Putamen (tissue), 1 donor: ENCODE results near the gene MYL5.
"Not testable (repeated sequence)": the region's sequence is repeated elsewhere in the genome, so short reads cannot be mapped to it uniquely, and the experiment has no call there.

Source experiments
- DNase-seq: peaks from one replicate; pipeline ENCODE4 v3.0.0-alpha.2; 2016; ENCODE audit warnings: low spot score

The MYL5 gene

DNA sequence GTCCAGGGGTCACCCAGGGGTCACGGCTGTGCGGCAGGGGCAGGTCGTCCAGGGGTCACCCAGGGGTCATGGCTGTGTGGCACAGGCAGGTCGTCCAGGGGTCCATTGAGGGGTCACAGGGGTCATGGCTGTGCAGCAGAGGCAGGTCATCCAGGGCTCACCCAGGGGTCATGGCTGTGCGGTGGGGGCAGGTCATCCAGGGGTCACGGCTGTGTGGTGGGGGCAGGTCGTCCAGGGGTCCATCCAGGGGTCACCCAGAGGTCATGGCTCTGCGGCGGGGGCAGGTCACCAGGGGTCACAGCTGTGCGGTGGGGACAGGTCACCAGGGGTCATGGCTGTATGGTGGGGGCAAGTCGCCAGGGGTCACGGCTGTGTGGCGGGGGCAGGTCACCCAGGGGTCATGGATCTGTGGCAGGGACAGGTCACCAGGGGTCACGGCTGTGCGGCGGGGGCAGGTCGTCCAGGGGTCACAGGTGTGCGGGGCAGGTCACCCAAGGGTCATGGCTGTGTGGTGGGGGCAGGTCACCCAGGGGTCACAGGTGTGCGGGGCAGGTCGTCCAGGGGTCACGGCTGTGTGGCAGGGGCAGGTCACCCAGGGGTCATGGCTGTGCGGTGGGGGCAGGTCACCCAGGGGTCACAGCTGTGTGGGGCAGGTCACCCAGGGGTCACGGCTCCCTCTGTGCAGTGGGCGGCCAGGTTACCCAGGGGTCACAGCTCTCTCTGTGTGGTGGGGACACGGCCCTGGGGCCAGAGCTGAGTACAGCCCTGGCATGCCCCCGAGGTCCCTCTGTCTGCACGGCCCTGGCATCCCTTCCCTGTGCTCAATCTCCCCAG, 16.3 kb upstream of the MYL5 start:
- no peak for DNase-seq

DNA sequence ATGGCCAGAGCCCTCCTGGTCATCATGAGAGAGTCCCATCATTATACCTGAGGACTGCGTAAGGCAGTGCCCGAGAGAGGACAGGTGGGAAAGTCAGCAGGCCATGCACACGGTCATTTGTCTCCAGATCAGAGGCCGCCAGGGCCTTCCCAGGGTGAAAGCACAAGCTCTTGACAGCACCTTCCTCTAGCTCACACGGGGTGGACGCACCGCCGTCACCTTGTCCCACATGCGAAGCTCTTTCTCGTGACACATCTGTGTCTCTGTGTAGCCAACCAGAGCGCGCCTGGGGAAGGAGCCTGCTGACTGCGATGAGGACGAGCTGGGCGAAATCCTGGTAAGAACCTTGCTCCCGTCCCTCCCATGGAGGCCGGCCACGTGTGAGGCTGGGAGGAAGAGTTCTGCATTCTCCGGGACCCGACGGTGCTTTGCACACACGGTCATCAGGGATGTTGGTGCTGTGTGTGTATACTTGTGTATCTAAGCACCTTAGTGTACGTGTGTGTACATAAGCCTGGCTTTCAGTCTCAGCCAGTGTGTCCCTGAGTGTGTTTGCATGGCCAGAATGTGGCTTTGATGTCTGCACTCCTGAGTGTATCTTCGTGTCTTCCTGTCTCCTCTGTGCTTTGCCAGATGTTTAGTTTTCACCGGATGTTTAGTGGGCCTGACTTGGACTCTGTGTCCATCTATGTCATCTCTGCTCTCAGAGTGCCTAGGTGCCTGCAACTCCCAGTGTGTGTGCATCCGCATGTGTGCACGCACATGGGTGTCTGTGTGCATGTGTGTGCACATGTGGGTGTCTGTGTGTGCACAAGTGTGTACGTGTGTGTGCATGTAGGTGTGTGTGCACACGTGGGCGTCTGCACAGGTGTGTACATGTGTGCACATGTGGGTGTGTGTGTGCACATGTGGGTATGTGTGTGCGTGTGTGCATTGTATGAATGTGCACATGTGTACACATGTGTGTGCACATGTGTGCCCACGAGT, 15.4 kb upstream of the MYL5 start:
- DNase-seq: no peak

DNA sequence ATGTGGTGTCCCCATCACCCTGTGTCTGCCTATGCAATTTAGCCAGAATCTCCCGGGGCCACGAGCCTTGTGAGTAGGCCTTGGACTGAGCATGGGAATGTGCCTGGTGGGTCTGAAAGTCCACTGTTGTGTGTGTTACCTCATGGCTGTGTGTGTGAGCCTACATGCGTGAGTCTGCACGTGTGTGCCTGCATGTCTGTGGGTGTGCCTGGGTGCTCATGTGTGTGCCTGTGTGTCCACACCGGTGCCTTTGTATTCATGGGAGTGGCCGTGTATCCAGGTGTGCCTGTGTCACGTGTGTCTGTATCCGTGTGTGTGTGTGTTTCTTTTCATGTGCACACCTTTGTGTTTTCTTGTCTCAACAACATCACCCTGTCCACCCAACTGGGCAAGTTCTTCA, 14.5 kb upstream of the MYL5 start:
- DNase-seq: no peak

DNA sequence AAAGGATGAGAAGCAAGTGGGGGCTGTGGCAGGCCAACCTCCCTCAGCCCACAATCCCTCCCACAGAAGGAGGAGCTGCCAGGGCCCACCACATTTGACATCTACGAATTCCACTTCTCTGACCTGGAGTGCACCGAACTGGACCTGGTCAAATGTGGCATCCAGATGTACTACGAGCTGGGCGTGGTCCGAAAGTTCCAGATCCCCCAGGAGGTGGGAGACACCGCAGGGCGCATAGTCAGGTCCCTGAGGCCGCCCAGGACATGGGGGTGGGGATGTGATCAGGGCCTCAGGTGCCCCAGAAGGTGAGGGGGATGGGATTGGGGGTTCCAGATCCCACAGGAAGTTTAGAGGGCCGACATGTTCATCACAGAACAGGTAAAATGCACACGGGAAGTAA, 13.9 kb upstream of the MYL5 start:
- no peak for DNase-seq

DNA sequence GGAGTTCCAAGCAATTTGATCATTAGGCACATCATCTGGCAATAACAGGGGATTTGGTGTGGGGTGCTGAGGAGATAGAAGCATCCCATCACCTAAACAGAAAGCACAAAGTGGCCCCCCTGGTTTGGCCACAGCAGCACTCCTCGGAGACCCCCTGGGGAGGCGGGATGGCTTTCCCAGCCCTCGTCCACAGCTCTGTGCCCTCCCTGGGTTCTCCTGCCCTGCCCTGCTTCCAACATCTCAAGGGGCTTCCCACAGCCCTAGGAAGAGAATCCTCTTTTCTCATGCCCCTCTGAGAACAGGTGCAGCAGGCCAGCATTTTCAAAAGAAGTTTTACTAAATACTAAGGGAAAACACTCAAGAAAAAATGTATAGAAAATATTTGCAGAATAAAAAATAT, 13.1 kb upstream of the MYL5 start:
- no peak for DNase-seq

DNA sequence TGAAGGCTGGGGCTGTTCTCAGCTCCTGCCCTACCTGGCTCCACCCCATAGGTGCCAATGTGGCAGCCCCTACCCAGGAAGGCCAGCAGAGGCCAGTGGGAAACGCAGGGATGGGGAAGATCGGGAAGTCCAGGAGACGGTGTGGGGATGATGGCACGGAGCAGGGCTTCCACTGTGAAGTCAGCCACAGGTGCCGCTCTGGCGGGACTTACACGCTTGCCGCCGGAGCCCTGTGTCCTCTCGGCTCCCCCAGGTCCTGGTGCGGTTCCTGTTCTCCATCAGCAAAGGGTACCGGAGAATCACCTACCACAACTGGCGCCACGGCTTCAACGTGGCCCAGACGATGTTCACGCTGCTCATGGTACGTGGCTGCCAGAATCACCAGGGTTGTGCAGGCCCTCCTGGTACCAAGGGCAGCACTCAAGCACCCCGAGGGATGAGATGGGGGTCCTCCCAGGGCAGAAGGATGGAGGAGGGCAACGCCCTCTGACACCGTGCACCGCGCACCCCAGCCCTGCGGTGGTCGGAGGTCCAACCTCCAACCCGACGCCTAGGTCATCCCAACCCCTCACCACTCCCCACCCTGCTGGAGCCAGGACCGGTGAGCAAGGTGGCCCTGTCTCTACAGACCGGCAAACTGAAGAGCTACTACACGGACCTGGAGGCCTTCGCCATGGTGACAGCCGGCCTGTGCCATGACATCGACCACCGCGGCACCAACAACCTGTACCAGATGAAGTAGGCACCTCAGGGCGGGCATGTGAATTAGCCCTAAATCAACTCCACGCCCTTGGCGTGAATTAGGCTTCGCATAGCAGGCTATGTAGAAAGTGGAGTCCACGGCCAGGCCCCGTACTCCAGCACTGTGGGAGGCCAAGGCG, 12.2 kb upstream of the MYL5 start:
- DNase-seq: no peak

DNA sequence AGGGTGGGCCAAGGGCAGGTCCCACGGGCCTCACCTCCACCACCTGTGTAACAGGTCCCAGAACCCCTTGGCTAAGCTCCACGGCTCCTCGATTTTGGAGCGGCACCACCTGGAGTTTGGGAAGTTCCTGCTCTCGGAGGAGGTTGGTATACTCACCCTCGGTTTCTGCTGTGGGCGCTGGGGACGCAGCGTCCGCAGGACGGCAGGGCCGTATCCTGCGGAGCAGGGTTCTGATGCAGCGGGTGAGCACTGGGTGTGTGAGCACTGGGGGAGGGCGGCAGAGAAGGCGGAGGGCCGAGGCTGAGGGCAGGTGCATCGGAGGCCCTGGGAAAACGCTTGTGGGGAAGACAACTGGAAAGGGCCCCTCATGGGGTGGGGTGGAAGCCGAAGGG, 11.3 kb upstream of the MYL5 start:
- DNase-seq: no peak

DNA sequence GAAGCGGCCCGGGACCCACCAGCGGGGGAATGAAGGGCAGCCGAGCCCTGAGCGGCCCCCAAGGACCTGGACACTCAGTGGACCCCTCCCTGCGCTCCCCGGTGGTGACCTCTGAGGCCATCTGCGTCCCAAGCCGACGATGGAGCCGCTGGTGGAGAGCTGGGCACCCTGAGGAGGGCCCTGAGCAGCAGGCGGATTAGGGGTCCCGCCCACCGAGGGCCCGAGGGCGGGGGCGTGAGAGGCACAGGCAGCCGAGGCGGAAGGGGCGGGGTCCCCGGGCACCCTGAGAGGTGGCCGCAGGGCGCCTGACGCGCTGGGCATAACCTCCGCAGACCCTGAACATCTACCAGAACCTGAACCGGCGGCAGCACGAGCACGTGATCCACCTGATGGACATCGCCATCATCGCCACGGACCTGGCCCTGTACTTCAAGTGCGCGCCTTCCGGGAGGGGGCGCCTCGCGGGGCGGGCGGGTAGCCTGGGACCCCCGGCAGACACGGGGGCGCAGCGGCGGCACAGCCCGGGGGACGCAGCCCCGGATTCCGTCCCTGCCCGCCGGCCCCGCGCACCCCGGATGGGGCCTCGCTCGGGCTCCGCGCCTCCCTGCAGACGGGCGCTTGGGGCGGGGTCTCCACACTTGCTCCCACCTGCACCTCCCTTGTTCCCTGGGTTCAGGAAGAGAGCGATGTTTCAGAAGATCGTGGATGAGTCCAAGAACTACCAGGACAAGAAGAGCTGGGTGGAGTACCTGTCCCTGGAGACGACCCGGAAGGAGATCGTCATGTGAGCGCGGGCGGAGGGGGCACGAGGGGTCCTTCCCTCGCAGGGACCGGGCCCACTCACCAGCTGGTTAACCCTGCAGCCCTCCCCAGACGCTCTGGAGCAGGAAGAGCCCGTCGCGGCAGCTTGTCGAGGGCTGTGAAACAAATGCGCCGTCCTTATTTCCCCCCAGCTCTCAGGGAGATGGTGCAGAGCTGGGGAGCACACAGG, 10.6 kb upstream of the MYL5 start:
- no peak for DNase-seq

DNA sequence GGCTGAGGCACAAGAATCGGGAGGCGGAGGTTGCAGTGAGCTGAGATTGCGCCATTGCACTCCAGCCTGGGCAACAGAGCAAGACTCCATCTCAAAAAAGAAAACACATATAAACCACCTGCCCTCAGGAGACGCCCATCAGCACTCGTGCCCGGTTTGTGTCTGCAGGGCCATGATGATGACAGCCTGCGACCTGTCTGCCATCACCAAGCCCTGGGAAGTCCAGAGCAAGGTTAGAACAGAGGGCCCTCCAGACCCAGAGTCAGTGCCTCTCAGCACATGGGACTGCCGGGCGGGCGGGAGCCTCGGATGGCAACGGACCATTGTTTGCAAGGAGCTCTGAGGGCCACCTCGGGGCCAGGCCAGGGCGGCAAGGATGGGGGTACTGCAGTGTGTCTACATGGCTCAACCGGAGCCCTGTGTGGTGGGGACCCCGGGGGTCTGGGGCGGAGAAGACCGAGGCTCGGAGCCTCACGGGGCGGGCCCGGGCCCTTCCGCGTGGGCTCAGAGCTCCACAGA, 9.6 kb upstream of the MYL5 start:
- no peak for DNase-seq

DNA sequence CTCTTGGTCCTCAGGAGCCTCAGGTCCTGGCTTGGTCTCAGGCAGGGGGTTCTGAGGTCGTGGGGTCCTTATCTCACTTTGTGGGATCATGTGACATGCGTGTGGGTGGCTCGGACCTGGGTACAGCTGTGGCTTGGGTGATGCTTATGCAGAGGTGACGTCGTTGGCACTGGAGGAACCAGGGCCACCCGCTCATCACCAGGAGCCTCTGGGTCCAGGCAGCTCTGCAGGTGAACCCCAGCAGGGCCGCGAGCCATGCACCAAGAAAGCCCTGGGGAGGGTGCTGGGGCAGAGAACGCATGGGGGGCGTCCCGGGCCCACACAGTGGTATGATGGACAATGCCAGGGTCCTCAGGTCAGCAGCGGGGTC, 9.0 kb upstream of the MYL5 start:
- DNase-seq: no peak

DNA sequence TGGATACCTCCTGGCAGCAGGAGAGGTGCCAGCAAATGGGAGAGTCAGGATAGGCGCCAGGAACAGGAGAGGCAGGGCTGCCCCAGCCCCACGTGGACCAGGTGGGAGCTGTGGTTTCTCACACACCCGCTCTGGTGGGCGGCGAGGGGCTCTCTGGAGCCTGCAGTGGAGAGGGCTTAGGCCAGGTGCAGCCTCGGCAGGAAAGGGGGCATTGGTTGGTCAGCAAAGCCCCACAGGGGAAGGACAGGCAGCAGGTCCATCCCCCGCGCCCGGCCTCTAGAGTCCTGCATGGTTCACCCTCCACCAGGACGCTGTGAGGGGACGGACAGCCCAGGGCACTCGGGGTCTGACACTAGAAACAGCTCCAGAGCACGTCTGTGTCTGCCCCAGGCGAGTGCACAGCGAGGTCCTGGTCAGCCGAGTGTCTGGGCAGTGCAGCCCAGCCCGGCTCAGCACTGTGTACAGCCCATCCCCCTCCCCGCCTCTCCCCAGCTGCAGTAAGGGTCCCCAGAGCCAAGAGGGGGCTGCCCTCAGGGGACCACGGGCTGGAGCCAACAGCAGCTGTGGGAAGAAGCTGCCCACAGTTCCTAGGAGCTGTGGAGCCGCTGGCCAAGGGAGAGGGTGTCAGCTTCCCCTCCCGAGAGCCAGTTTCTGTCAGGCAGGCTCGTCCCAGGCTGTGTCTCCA, 8.4 kb upstream of the MYL5 start:
- DNase-seq: peak; percentile 57

DNA sequence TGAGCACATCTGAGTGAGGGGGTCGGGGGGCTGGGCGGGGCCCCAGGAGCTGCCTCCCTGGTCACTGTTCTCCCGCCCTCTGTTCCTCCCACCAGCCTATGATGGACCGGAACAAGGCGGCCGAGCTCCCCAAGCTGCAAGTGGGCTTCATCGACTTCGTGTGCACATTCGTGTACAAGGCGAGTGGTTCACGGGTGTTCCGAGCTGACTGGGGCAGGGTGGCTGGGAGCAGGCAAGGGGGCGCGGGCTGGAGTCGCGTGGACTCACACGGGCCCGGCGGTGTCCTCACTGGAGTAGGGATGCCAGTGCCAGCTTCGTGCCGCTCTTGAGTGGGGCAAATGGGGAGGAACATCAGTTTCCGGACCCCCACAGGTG, 7.9 kb upstream of the MYL5 start:
- DNase-seq: no peak

DNA sequence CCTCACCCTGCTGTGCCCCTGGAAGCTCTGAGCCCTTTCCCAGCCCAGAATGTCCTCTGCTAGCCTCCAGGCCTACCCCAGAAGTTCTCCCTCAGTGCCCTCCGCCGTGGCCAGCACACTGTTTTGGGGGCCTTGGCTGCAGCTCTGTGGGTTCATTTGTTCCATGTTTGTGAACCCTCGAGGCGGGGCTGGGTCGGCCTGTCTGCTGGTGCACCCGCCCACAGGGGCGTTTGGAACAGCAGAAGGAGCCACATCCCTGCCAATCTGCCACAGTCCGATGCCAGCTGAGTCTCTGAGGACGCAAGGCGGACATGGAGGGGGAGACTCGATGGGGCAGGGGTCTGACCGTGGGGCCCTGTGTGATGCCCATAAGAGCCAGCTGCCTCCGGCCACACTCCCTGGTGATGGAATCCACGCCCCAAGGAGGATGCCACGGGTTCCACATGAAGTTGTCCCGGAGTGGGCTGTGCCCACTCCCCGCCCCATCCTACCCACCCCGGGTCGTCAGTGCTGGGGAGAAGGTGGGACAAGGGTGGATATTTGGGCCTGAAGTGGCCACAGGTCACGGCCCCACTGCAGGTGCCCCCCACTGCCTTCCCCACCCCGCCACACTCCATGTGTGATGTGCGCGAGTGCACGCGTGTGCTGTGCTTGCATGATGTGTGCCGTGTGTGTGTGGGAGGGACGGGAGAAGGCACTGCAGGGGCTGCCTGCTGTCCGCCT, 7.4 kb upstream of the MYL5 start:
- DNase-seq: no peak

DNA sequence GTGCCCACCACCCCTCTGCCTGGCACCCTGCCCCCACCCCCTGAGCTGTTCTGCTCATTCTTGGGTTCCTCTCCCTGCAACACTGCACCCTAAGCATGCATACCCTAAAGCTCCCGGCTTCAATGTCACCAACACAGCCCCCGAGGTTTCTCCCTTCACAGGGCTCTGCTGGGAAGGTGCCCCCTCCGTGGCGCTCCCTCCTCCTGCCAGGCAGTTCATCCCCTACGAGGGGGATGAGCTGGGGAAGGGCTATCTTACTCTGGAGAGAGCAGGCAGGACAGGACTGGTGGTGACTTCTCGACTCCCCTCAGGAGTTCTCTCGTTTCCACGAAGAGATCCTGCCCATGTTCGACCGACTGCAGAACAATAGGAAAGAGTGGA, 6.8 kb upstream of the MYL5 start:
- no peak for DNase-seq

DNA sequence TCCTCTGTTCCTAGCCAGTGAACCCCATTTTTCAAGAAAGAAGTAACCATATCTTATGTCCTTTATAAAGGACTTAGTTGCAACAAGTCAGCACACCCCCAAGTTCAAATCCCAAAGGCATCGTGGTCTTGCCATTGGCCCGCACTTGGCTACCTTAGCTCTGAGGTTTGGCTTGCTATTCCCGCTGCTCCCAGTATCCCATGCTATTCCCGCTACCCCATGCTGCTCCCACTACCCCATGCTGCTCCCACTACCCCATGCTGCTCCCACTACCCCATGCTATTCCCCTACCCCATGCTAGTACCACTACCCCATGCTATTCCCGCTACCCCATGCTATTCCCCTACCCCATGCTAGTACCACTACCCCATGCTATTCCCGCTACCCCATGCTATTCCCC, 6.1 kb upstream of the MYL5 start:
- DNase-seq: not testable (repeated sequence)

DNA sequence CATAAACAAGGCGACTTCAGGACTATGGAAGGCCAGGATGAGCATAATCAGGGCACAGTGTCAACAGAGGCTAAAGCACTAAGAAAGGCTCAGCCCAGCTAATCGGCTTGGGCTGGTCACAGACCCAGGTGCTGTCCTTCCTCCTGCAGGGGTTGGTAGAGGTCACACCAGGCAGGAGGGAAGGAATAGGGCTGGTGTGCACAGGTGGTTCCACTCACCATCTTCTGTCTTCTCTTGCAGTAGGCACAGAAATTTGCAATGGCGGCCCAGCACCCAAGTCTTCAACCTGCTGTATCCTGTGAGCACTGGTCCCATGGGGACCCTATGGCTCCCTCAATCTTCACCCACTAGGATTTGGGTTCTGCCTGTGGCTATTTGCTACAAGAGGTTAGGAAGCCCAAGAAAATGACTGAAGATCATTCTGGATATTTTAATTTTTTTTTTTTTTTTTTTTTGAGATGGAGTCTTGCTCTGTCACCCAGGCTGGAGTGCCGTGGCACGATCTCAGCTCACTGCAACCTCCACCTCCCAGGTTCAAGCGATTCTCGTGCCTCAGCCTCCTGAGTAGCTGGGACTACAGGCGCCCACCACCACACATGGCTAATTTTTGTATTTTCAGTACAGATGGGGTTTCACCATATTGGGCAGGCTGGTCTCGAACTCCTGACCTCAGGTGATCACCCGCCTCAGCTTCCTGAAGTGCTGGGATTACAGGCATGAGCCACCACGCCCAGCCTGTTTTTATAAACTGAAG, 4.4 kb upstream of the MYL5 start:
- not testable (repeated sequence) for DNase-seq

DNA sequence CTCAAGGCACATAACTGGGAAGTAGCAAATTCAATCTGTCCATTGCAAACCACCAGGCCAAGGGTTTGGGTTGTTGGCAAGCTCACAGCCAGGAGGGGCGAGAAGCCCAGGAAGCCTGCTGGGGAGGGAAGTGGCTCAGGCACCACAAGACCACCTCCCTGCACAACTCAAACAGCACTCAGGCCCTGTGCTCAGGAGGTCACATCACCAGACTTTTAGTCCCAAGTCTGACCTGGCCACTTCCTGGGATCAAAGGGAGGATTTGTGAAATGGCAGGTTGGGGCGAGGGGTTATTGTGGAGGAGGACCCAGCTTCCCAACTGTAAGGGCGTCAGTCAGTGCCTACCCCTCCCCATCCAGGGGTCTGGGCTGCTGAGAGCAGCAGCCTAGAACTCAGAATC, 2.6 kb upstream of the MYL5 start:
- DNase-seq: no peak

DNA sequence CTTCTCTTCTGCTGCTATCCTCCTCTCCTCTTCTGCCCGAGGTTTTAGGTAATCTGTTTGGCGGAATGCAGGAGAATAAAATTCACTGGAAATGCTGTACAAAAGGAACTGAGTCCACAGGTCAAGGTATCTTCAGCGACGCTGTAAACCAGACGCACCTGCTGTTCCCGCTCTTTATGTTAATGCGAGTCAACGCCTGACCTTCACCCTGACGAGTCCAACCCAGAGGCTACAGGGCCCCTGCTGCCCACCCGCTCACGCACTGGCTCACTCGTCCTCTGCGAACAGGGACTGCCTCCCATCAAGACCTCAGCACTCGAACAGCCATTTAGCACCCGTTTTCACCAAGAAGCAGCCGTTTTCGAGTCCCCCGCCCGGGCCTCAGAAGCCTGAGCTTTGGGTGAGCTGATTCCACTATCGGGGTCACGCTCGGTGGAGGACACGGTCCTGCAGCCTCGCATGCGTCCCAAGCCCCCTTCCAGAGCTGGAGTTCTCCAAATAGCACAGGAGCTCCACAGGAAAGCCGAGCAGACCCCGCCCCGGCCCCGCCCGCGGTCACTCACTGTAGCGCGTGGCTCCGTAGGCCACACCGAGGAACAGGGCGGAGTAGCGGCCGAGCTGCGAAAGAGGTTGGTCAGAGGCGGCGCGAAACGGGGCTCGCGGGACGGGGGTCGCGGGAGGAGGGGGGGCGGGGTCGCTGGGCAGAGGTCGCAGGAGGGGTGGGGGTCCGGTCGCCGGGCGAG, 822 bp upstream of the MYL5 start:
- no peak for DNase-seq
